K562 (cell line): Measurements from ENCODE around the gene EOGT. TPM values are rescaled to one million over a fixed set of nuclear protein-coding genes. Genes with fewer than 3 reads are reported as not detected.

ENCODE experiments used
- ATAC-seq: fragments of 200-7000 bp; cut with Tn5 transposase; 3 replicates; pipeline ENCODE4 v1.9.1; 2020; ENCODE audit warnings: moderate library complexity
- BruUV-seq: library from RNA; stranded (reverse); fragments of 400-500 nt; replicated peaks from 2 replicates; lab custom pipeline; 2021; lab: Mats Ljungman, UMichigan
- CTCF ChIA-PET: fragments of 300-600 bp; formaldehyde crosslinking; extraction: SDS; loops from one replicate; lab custom pipeline; 2021; ENCODE audit warnings: low intra/inter-chr PET ratio; lab: Yijun Ruan, JAX
- POLR2A ChIA-PET: fragments of 300-600, 350-650 bp; sonication (Branson Sonifier 250); formaldehyde crosslinking; extraction: SDS; loops from one replicate; lab custom pipeline; 2021; ENCODE audit warnings: antibody characterized with exemption, inconsistent platforms; lab: Yijun Ruan, JAX
- DNase-seq, 4 experiments: peaks; one replicate each; pipeline versions ENCODE4 v3.0.0 to v3.0.0-alpha.2; 2011 to 2018; ENCODE audit warnings: low spot score in 3 of 4, mixed read lengths in 3 of 4; ENCODE audit errors: extremely low read depth in 1 of 4
- FAIRE-seq: peaks from 2 replicates; lab custom pipeline; 2011; peaks lifted over from hg19 to GRCh38; lab: Jason Lieb, UNC
- H2AFZ ChIP-seq: 2 replicates; pipeline ENCODE4 v1.6.0; 2011; ENCODE audit warnings: low read depth, low read length, control low read depth, inconsistent platforms
- H3K27ac ChIP-seq: fragments of 200-600 bp; 3 replicates; pipeline ENCODE4 v1.8.0; 2011; ENCODE audit warnings: low read depth, mild to moderate bottlenecking, control low read depth, inconsistent platforms, low read length, moderate library complexity, mixed read lengths; ENCODE audit errors: extremely low read depth
- H3K27me3 ChIP-seq, 2 experiments: fragments of 300-600 bp in 1 of 2; 2 replicates in 1 of 2; 3 replicates in 1 of 2; pipeline versions ENCODE4 v1.6.0 to v1.8.0; 2011; ENCODE audit warnings: inconsistent platforms in 2 of 2, low read length in 2 of 2, mild to moderate bottlenecking in 1 of 2, mixed read lengths in 1 of 2, moderate library complexity in 1 of 2; ENCODE audit not compliant: control insufficient read depth in 2 of 2, insufficient read depth in 2 of 2
- H3K36me3 ChIP-seq: fragments of 300-600 bp; 3 replicates; pipeline ENCODE4 v1.8.0; 2011; ENCODE audit warnings: mild to moderate bottlenecking, low read length, inconsistent platforms; ENCODE audit not compliant: control insufficient read depth, insufficient read depth
- H3K4me1 ChIP-seq, 2 experiments: fragments of 200-600 bp in 1 of 2; replicated peaks in 1 of 2; 2 replicates in 1 of 2; 3 replicates in 1 of 2; pipeline versions ENCODE4 v1.5.1 to v1.8.0; 2011; ENCODE audit warnings: inconsistent platforms in 2 of 2, low read length in 2 of 2, mild to moderate bottlenecking in 1 of 2, mixed read lengths in 1 of 2, moderate library complexity in 1 of 2; ENCODE audit not compliant: control insufficient read depth in 2 of 2, insufficient read depth in 2 of 2
- H3K4me2 ChIP-seq: 2 replicates; pipeline ENCODE4 v1.6.1; 2011; ENCODE audit warnings: low read length, control low read depth, inconsistent platforms, mixed read lengths; ENCODE audit not compliant: insufficient read depth
- H3K4me3 ChIP-seq: fragments of 200-600 bp; sonication (generic), shearing (Covaris generic); 2 replicates; pipeline ENCODE4 v1.5.1; 2016; ENCODE audit warnings: control low read depth, inconsistent platforms
- H3K79me2 ChIP-seq: fragments of 200-600 bp; 3 replicates; pipeline ENCODE4 v1.8.0; 2011; ENCODE audit warnings: low read length, inconsistent platforms; ENCODE audit not compliant: control insufficient read depth, insufficient read depth
- H3K9ac ChIP-seq, 2 experiments: 2 replicates each; pipeline versions ENCODE4 v1.6.0 to v1.6.1; 2011; ENCODE audit warnings: low read depth in 2 of 2, low read length in 2 of 2, control low read depth in 1 of 2, inconsistent platforms in 1 of 2, mild to moderate bottlenecking in 1 of 2, mixed read lengths in 1 of 2; ENCODE audit not compliant: insufficient read depth in 1 of 2
- H3K9me1 ChIP-seq: one replicate; pipeline ENCODE4 v1.6.0; 2011; ENCODE audit warnings: inconsistent platforms, mild to moderate bottlenecking, low read length, moderate library complexity; ENCODE audit not compliant: control insufficient read depth, insufficient read depth
- H3K9me3 ChIP-seq: replicated peaks from 2 replicates; pipeline ENCODE4 v1.5.1; 2011; ENCODE audit warnings: low read depth, low read length, inconsistent platforms; ENCODE audit not compliant: control insufficient read depth, insufficient read depth
- H4K20me1 ChIP-seq: replicated peaks from 2 replicates; pipeline ENCODE4 v1.6.1; 2011; ENCODE audit warnings: low read length, inconsistent platforms, mixed read lengths; ENCODE audit not compliant: control insufficient read depth, insufficient read depth
- ADNP ChIP-seq: fragments of 200-800 bp; sonication (Bioruptor generic); IDR thresholded peaks from 2 replicates; pipeline ENCODE4 v1.6.1; 2016; ENCODE audit warnings: missing genetic modification characterization, missing compliant biosample characterization
- ARID3A ChIP-seq: IDR thresholded peaks from 2 replicates; pipeline ENCODE4 v1.6.1; 2012; ENCODE audit warnings: low read depth, low read length, improper control_type of control experiment, borderline replicate concordance
- BCLAF1 ChIP-seq, 2 experiments: fragments of 450-650 bp in 1 of 2; IDR thresholded peaks; 2 replicates each; pipeline ENCODE4 v1.6.1; 2011 to 2017; ENCODE audit warnings: low read depth in 2 of 2, antibody characterized with exemption in 1 of 2, borderline replicate concordance in 1 of 2, low read length in 1 of 2, mild to moderate bottlenecking in 1 of 2, mixed read lengths in 1 of 2; ENCODE audit not compliant: control insufficient read depth in 1 of 2
- CAMTA2 ChIP-seq: fragments of 250-450 bp; sonication (Bioruptor Pico); conservative IDR thresholded peaks from 2 replicates; pipeline ENCODE4 v1.5.1; 2022
- EGR1 ChIP-seq: fragments of 450-650 bp; conservative IDR thresholded peaks from 2 replicates; pipeline ENCODE4 v1.6.1; 2017; ENCODE audit warnings: mild to moderate bottlenecking
- EHMT2 ChIP-seq: fragments of 450-650 bp; IDR thresholded peaks from 2 replicates; pipeline ENCODE4 v1.6.1; 2018; ENCODE audit warnings: antibody characterized with exemption
- HMG20A ChIP-seq: fragments of 450-650 bp; formaldehyde crosslinking; conservative IDR thresholded peaks from 2 replicates; pipeline ENCODE4 v1.4.0; 2020; ENCODE audit warnings: mild to moderate bottlenecking, mixed read lengths
- KDM2B ChIP-seq: fragments of 250-450 bp; sonication (Bioruptor Pico); IDR thresholded peaks from 2 replicates; pipeline ENCODE4 v1.8.0; 2021; ENCODE audit warnings: mild to moderate bottlenecking, moderate library complexity
- PHF21A ChIP-seq: fragments of 450-650 bp; IDR thresholded peaks from 2 replicates; pipeline ENCODE4 v1.6.1; 2017; ENCODE audit warnings: low read depth, borderline replicate concordance
- RBM39 ChIP-seq: fragments of 200-400 bp; formaldehyde crosslinking; optimal IDR thresholded peaks from 2 replicates; pipeline ENCODE3; 2018; ENCODE audit warnings: low read depth, low read length
- TCF15 ChIP-seq: fragments of 250-450 bp; sonication (Bioruptor Pico); IDR thresholded peaks from 2 replicates; pipeline ENCODE4 v1.8.0; 2022; ENCODE audit warnings: moderate library complexity, mild to moderate bottlenecking, inconsistent platforms
- ZFPM2 ChIP-seq: fragments of 250-450 bp; sonication (Bioruptor Pico); IDR thresholded peaks from 2 replicates; pipeline ENCODE4 v1.5.1; 2022; ENCODE audit warnings: mild to moderate bottlenecking
- ZNF764 ChIP-seq: fragments of 250-450 bp; sonication (Bioruptor Pico); IDR thresholded peaks from 2 replicates; pipeline ENCODE4 v1.4.0; 2020; ENCODE audit warnings: low read depth, mild to moderate bottlenecking, moderate library complexity
- ZNF830 ChIP-seq: fragments of 250-450 bp; sonication (Bioruptor Pico); IDR thresholded peaks from 2 replicates; pipeline ENCODE4 v1.5.0; 2021; ENCODE audit warnings: mild to moderate bottlenecking
- WGBS: fragments of 100-300 bp; shearing (Covaris generic); methylation state at CpG from one replicate; pipeline ENCODE4 v1.1.6; 2016; ENCODE audit warnings: low coverage, mixed read lengths; ENCODE audit not compliant: insufficient coverage; ENCODE audit errors: missing lambda C conversion rate; 5-methylcytosine and 5-hydroxymethylcytosine counted together
- in situ Hi-C: fragments of 300-500 bp; cut with MboI; formaldehyde crosslinking; loops from 4 replicates; pipeline ENCODE4 v1.15.0; 2018; ENCODE audit warnings: inconsistent platforms, mixed read lengths
- intact Hi-C: fragments of 100-400 bp; cut with micrococcal nuclease; formaldehyde crosslinking; loops from 2 replicates; pipeline ENCODE4 v1.14.2; 2022
- polyA plus RNA-seq, 8 experiments: library from polyadenylated mRNA; depleted of rRNA in 4 of 8; stranded (reverse) in 5 of 8; unstranded in 3 of 8; fragments of >200 nt; fragmentation: Nextera tagmentation in 2 of 8; fragmentation: Illumina TruSeq in 1 of 8; extraction: Ambion mirVana in 2 of 8; extraction: Trizol in 1 of 8; gene quantifications; 2 replicates each; pipeline versions ENCODE4 v1.2.1 to v1.2.3, GENCODE V29; 2011 to 2014; ENCODE audit warnings: inconsistent platforms in 1 of 8, missing spikeins in 1 of 8
- total RNA-seq, 7 experiments: library from RNA; depleted of rRNA in 6 of 7; stranded (reverse); fragments of >200 nt in 6 of 7; fragmentation: Illumina TruSeq in 2 of 7; extraction: Trizol in 2 of 7; gene quantifications; 2 replicates each; pipeline versions ENCODE4 v1.2.1 to v1.2.3, GENCODE V29; 2011 to 2021; ENCODE audit warnings: low replicate concordance in 1 of 7

Gene EOGT
- total and polyA plus RNA-seq, 9 of the 15 experiments (the other 6 are each of a cell fraction or from before 2014, with no cell fraction given): 3.6 to 17.9 (median 7.4) TPM

GRCh38 chr3:68943753-68944500, 69.6 kb downstream of the EOGT start:
- H4K20me1 ChIP-seq: no peaks in the 10 kb centered on the region
- FAIRE-seq (no peak), ATAC-seq (no peak), DNase-seq (no peak)
- H3K9me3 ChIP-seq: no peaks in the 10 kb centered on the region
- no peaks in the 10 kb centered on the region for H3K36me3 ChIP-seq
- H2AFZ ChIP-seq: no peak overlapping the region
- H3K27me3 ChIP-seq: no peaks in the 10 kb centered on the region
- H3K79me2 ChIP-seq: no peaks in the 10 kb centered on the region
- no peak overlapping the region for H3K9ac ChIP-seq
- H3K9me1 ChIP-seq: no peaks in the 10 kb centered on the region
- intact Hi-C loops: no loop called here
- BruUV-seq: no TSS peak
- H3K27ac ChIP-seq: no peak overlapping the region
- H3K4me2 ChIP-seq: no peak overlapping the region
- POLR2A ChIA-PET: interaction anchor here (0.9 kb wide), 1 partner anchor 10 kb away, joined by 3 read pairs; no protein-coding TSS in a partner anchor
- CTCF ChIA-PET: no interaction called here
- in situ Hi-C loops: no loop called here
- no peaks in the 10 kb centered on the region for H3K4me1 ChIP-seq
- H3K4me3 ChIP-seq: no peak overlapping the region
- WGBS: 0% methylated on average over 1 of the region's 1 CpG
- TF ChIP-seq BCLAF1 (IDR thresholded peaks at IDR 0.05; ENCODE audit: borderline replicate concordance in 1 of 2, control insufficient read depth in 1 of 2, low read depth in 2 of 2, low read length in 1 of 2) (no peak), KDM2B (CRISPR knock-in tag) (no peak), ZNF764 (CRISPR knock-in tag) (no peak), EHMT2 (no peak), ZNF830 (CRISPR knock-in tag) (no peak), TCF15 (no peak), ARID3A (no peak), RBM39 (no peak), ZFPM2 (CRISPR knock-in tag) (no peak), PHF21A (no peak), CAMTA2 (CRISPR knock-in tag) (no peak), ADNP (tag) (no peak), EGR1 (no peak), HMG20A (CRISPR knock-in tag) (no peak)
